IPS-NIHi7 (cell line): ENCODE measurements around the gene KLK2.

ENCODE experiments used
- DNase-seq: peaks from one replicate; pipeline ENCODE4 v3.0.0; 2012; ENCODE audit warnings: mixed read lengths; ENCODE audit errors: extremely low spot score

KLK2 gene

GRCh38 chr19:50850738-50851137 is 22.5 kb upstream of the KLK2 start:
- no peak for DNase-seq

GRCh38 chr19:50851620-50852019 is 21.6 kb upstream of the KLK2 start:
- DNase-seq: no peak

GRCh38 chr19:50854636-50855410 is 18.4 kb upstream of the KLK2 start, which contains the start of gene KLK3:
Gene KLK3 (plus strand): TSS chr19:50854915. CDS start chr19:50854956, 41 bp downstream.
- no peak for DNase-seq

- no peak for DNase-seq
These were observed 15.9 kb upstream of the KLK2 start for GRCh38 chr19:50857366-50857765.

- peak; percentile 49 for DNase-seq
These were observed 14.4 kb upstream of the KLK2 start for GRCh38 chr19:50858886-50859285.

- no peak for DNase-seq
These were observed 13.4 kb upstream of the KLK2 start for GRCh38 chr19:50859849-50860248.

GRCh38 chr19:50861010-50861409 is 12.2 kb upstream of the KLK2 start:
- no peak for DNase-seq

- no peak for DNase-seq
These were observed 11.5 kb upstream of the KLK2 start for GRCh38 chr19:50861496-50862286.

- no peak for DNase-seq
These were observed 3.8 kb upstream of the KLK2 start for GRCh38 chr19:50869479-50869878.

- peak; percentile 39 for DNase-seq
These were observed 2.7 kb upstream of the KLK2 start for GRCh38 chr19:50870417-50871089.

GRCh38 chr19:50874211-50874610 is 972 bp downstream of the KLK2 start:
- no peak for DNase-seq

- no peak for DNase-seq
These were observed 2.7 kb downstream of the KLK2 start for GRCh38 chr19:50875795-50876422.

- DNase-seq: no peak
These were observed 3.2 kb downstream of the KLK2 start for GRCh38 chr19:50876456-50876855.

GRCh38 chr19:50877338-50877737 is 4.1 kb downstream of the KLK2 start:
- peak; percentile 21 for DNase-seq

- no peak for DNase-seq
These were observed 5.6 kb downstream of the KLK2 start for GRCh38 chr19:50878851-50879250.

GRCh38 chr19:50880241-50880640 is 7.0 kb downstream of the KLK2 start:
- DNase-seq: no peak

GRCh38 chr19:50882188-50882587 is 8.9 kb downstream of the KLK2 start:
- no peak for DNase-seq

GRCh38 chr19:50889638-50890037 is 16.4 kb downstream of the KLK2 start:
- DNase-seq: no peak

- DNase-seq: no peak
These were observed 17.4 kb downstream of the KLK2 start for GRCh38 chr19:50890422-50891252.

- no peak for DNase-seq
These were observed 18.0 kb downstream of the KLK2 start for GRCh38 chr19:50891253-50891625.
